Activated T-cell treated with anti-CD3 and anti-CD28 coated beads, Interleukin-2, amount 50 U/mL, for 72 hours (primary cell): Measurements from ENCODE around the gene GSTM3. TPM values are rescaled to one million over a fixed set of nuclear protein-coding genes. Genes with fewer than 3 reads are reported as not detected.
"Not testable (repeated sequence)": the region's sequence is repeated elsewhere in the genome, so short reads cannot be mapped to it uniquely, and the experiment has no call there.

ENCODE experiments used
- ATAC-seq, 2 donors: fragments of 150-1000 bp; cut with Tn5 transposase; replicated peaks in 1 of 2; 2 replicates each; pipeline ENCODE4 v1.10.0; 2021; ENCODE audit warnings: moderate library complexity in 2 of 2, mild to moderate bottlenecking in 1 of 2
- DNase-seq, 2 donors: peaks; one replicate each; pipeline ENCODE4 v3.0.0; 2021 to 2022; ENCODE audit warnings: mixed read lengths in 1 of 2
- H3K27ac Mint-ChIP-seq: one replicate; pipeline ENCODE4 v1.8.0; 2022; ENCODE audit warnings: mild to moderate bottlenecking, moderate library complexity, mixed read lengths
- H3K27me3 Mint-ChIP-seq: one replicate; pipeline ENCODE4 v1.8.0; 2022; ENCODE audit warnings: low read depth, mixed read lengths
- H3K36me3 Mint-ChIP-seq, 2 donors: one replicate each; pipeline ENCODE4 v1.8.0; 2022; ENCODE audit warnings: mixed read lengths in 2 of 2, mild to moderate bottlenecking in 1 of 2; ENCODE audit not compliant: insufficient read depth in 2 of 2
- H3K4me1 Mint-ChIP-seq: one replicate; pipeline ENCODE4 v1.8.0; 2022; ENCODE audit warnings: low read depth, mixed read lengths
- H3K4me3 Mint-ChIP-seq, 2 donors: one replicate each; pipeline ENCODE4 v1.8.0; 2022; ENCODE audit warnings: mild to moderate bottlenecking in 2 of 2, mixed read lengths in 2 of 2, moderate library complexity in 2 of 2
- H3K9me3 Mint-ChIP-seq, 2 donors: one replicate each; pipeline ENCODE4 v1.8.0; 2022; ENCODE audit warnings: mixed read lengths in 2 of 2
- total RNA-seq, 2 donors: library from RNA; stranded (reverse); gene quantifications; one replicate each; pipeline ENCODE4 v1.2.3, GENCODE V29; 2022

GSTM3 gene
- total RNA-seq, 2 donors from 2014 or later: 8.1 to 13.3 TPM

- DNase-seq (no peak), ATAC-seq (no peak)
- no peak overlapping the region for H3K27ac Mint-ChIP-seq
- H3K9me3 Mint-ChIP-seq: no peaks in the 10 kb centered on the region
- peaks cover 8% of the 10 kb centered on the region for H3K27me3 Mint-ChIP-seq
- H3K4me3 Mint-ChIP-seq: no peak overlapping the region
- peaks cover 2% of the 10 kb centered on the region for H3K4me1 Mint-ChIP-seq
- H3K36me3 Mint-ChIP-seq: no peaks in the 10 kb centered on the region
Measured at GRCh38 chr1:109771712-109772657, 31.1 kb upstream of the GSTM3 start.

GRCh38 chr1:109770331-109771095 is 29.7 kb upstream of the GSTM3 start:
- no peak for ATAC-seq
- Mint-ChIP-seq H3K27ac (no peak overlapping the region), H3K27me3 (peaks cover 2% of the 10 kb centered on the region), H3K4me3 (no peak overlapping the region), H3K9me3 (no peaks in the 10 kb centered on the region), H3K4me1 (no peaks in the 10 kb centered on the region), H3K36me3 (no peaks in the 10 kb centered on the region)
- DNase-seq: no peak

DNA sequence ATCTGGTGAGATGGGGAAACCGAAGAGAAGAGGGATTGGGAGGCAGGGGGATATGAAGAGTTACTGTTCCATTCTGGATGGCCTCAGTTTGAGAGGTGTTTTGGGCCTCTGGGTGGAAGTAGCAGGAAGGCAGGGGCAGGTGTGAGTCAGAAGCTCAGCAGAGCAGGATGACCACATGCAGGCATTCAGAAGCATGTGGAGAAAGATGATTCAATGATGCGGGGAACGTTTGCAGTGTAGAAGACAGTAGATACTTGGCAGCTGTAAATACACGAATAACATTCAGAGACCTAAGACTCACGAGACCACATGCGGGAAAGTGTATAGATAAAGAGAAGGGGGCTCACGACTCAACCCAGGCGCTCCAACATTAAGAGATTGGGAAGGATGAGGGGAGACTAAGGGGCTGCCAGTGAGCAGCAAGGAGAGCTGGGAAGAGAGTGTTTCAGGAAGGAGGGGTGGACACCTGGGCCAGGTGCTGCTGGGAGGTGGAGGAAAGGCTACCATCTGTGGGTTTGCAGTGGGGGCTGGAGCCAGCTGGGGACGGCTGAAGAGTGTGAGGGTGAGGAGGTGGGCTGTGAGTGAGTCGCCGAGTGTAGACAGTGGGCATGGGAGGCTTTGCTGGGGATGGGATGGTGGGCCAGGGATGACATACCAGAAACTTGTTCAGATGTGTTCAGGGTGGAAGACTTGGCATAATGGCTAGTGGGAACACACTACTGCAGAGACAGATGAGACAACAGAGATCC is 28.7 kb upstream of the GSTM3 start:
- Mint-ChIP-seq H3K4me1 (no peaks in the 10 kb centered on the region), H3K27me3 (no peaks in the 10 kb centered on the region), H3K27ac (no peak overlapping the region), H3K36me3 (no peaks in the 10 kb centered on the region), H3K9me3 (no peaks in the 10 kb centered on the region), H3K4me3 (no peak overlapping the region)
- DNase-seq: no peak
- ATAC-seq: no peak

DNA sequence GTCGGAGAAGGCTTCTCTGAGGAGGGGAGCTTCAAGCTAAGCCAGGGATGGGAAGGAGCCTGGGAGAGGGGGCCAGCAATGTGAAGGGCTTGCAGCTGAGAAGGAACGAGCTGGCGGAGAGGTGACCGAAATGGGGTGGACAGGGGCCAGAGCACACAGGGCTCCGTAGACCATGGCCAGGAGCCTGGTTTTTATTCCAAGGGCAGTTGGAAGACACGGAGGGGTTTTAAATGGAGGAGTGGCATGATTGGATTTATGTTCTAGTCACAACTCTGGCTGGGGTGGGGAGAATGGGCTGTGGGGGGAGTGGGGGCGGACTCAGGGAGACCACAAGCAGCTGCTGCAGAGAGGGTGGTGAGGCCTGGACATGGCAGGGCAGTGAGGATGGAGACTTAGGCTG is 28.0 kb upstream of the GSTM3 start:
- no peaks in the 10 kb centered on the region for H3K36me3 Mint-ChIP-seq
- H3K27me3 Mint-ChIP-seq: no peaks in the 10 kb centered on the region
- peaks cover 4% of the 10 kb centered on the region for H3K4me1 Mint-ChIP-seq
- no peaks in the 10 kb centered on the region for H3K9me3 Mint-ChIP-seq
- ATAC-seq (no peak), DNase-seq (no peak)
- no peak overlapping the region for H3K27ac Mint-ChIP-seq
- H3K4me3 Mint-ChIP-seq: no peak overlapping the region

- Mint-ChIP-seq H3K27ac (no peak overlapping the region), H3K36me3 (no peaks in the 10 kb centered on the region), H3K4me1 (peaks cover 4% of the 10 kb centered on the region), H3K4me3 (no peak overlapping the region), H3K9me3 (no peaks in the 10 kb centered on the region), H3K27me3 (no peaks in the 10 kb centered on the region)
- DNase-seq (no peak), ATAC-seq (no peak)
Measured at GRCh38 chr1:109768335-109768650, 27.5 kb upstream of the GSTM3 start.

- no peak overlapping the region for H3K27ac Mint-ChIP-seq
Measured at GRCh38 chr1:109767637-109768334, 26.9 kb upstream of the GSTM3 start.

GRCh38 chr1:109766991-109767636 is 26.3 kb upstream of the GSTM3 start:
- not testable (repeated sequence) for DNase-seq, H3K36me3 Mint-ChIP-seq, ATAC-seq, H3K27ac Mint-ChIP-seq, H3K4me1 Mint-ChIP-seq, H3K4me3 Mint-ChIP-seq, H3K27me3 Mint-ChIP-seq, H3K9me3 Mint-ChIP-seq

More at GRCh38 chr1:109767637-109768334, 26.9 kb upstream of the GSTM3 start:
- no peak overlapping the region for H3K4me3 Mint-ChIP-seq
- DNase-seq (no peak), ATAC-seq (no peak)
- no peaks in the 10 kb centered on the region for H3K27me3 Mint-ChIP-seq
- H3K36me3 Mint-ChIP-seq: no peaks in the 10 kb centered on the region
- peaks cover 4% of the 10 kb centered on the region for H3K4me1 Mint-ChIP-seq
- no peaks in the 10 kb centered on the region for H3K9me3 Mint-ChIP-seq

DNA sequence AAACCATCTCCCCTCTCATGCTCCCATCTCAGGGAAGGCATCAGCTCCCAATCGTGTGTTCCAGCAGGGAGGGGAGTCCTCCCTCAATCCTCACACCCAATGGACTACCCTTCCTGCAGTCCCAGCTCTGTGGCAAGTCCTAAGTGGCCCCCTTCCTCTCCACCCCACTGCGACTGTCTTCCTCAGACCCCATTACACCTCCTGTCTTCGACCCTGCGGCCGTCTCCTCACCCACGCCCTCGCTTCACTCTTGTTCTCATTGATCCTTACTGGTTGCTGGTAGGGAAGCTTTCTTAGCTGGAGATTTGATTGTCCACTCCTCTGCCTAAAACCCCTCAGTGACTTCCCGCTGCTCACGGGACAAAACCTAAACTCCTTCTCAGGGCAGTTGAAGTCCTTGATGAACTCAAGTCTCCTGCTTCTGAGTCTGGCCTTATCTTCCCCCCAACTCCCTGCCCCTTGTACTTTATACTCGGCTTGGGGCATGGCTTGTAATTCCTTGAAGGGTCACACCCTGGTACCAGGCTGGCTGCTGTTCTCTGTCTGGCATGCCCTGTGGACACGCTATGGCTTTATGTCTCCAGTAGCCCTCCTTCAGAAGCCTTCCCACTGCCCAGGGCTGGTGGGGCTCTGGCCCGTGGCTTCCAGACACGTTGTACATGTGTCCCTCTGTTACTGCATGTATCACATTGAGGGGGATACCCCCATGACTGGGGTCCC is 25.2 kb upstream of the GSTM3 start:
- no peak for DNase-seq
- Mint-ChIP-seq H3K4me3 (no peak overlapping the region), H3K4me1 (peaks cover 4% of the 10 kb centered on the region), H3K9me3 (no peaks in the 10 kb centered on the region), H3K27me3 (no peaks in the 10 kb centered on the region), H3K36me3 (no peaks in the 10 kb centered on the region), H3K27ac (no peak overlapping the region)
- ATAC-seq: no peak

GRCh38 chr1:109765483-109765815 is 24.6 kb upstream of the GSTM3 start:
- ATAC-seq (no peak), DNase-seq (no peak)
- no peaks in the 10 kb centered on the region for H3K27me3 Mint-ChIP-seq
- no peak overlapping the region for H3K4me3 Mint-ChIP-seq
- no peaks in the 10 kb centered on the region for H3K9me3 Mint-ChIP-seq
- H3K27ac Mint-ChIP-seq: no peak overlapping the region
- H3K36me3 Mint-ChIP-seq: no peaks in the 10 kb centered on the region
- peaks cover 4% of the 10 kb centered on the region for H3K4me1 Mint-ChIP-seq

DNA sequence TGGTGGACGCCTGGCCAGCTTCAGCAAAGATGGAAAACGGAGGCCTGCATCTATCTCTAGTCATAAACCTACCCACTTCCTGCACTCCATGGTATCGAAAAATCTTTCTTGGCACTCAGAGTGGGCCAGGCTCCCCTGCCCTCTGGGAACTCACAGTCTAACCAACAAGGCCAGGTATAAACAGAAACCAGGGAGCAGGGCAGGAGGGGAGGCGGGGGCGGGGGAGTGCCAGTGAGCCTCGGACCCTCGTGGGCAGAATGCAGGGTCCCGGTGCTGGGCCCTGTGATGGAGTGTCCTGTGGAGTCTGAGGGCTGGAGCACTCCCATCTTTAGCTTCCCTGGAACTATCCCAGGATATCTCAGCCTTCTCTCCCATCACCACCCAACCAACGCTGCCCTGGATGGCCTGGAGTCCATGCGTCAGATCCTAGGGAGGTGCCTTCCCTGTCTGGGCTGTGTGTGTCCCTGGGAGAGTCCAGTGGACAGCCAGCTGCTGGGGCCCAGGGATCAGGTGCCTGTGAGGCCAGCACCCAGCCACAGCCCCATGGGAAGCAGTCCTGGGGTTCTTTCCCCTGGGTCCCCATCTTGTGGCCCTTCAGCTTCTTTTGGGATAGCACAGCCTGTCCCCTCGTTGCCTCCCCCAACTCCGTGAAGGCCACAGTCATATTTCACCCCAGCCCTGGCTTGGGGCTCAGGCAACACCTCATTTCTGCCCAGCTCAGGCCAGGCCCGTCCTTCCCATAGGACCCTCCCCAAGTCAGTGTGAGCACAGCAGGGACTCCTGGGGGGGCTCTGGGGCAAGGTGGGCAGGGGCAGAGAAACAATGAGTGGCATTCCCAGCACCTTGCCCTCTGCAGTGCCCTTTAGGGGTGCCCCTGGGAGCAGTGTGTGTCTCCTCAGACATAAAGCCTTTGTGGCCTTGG is 24.0 kb upstream of the GSTM3 start:
- H3K4me3 Mint-ChIP-seq: no peak overlapping the region
- H3K9me3 Mint-ChIP-seq: no peaks in the 10 kb centered on the region
- ATAC-seq: no peak

DNA sequence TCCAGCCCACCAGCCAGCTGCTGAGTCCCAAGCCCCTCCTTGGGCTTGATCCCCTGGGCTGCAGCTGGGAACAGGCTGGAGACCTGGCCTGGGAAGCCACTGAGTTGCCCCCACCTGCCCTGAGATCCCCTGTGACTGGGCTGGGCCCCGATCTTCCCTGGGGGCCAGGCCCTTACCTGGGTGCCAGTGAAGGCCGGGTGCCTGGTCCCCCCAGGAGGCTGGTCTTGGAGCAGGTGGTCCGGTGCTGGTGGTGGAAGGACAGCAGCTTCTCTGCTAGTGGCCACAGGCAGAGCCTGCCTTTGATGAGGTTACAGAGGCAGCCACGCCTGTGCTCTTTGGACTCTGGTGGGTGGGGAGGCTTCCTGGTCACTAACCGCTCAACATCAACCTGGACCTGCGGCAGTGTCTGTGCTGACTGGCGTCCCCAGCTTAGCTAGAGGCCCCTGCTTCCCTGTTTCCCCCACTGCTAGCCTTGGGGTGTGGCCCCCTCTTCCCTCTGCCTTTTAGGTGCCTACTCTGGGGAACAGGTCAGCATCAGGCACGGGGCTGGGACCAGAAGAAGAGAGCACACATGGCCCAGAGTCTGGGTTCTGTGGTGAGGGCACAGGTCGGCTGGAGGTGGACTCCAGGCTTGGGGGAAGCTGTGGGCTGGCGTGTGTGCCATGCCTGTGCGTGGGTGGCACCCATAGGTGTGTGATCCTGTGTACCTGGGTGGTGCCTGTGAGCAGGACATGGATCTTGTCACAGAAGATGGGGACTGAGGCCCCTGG is 23.0 kb upstream of the GSTM3 start, which contains the start of gene EPS8L3:
EPS8L3 (minus strand) TSS at position 278 of the 770 bp plus-strand sequence. CDS start 2,174 bp downstream, outside the sequence.
- H3K4me1 Mint-ChIP-seq: peaks cover 4% of the 10 kb centered on the region
- no peaks in the 10 kb centered on the region for H3K27me3 Mint-ChIP-seq
- H3K36me3 Mint-ChIP-seq: no peaks in the 10 kb centered on the region
- no peak within 1 kb of the TSS for H3K27ac Mint-ChIP-seq
- no peaks in the 10 kb centered on the region for H3K9me3 Mint-ChIP-seq
- H3K4me3 Mint-ChIP-seq: no peak within 1 kb of the TSS
- no peak for DNase-seq
- no peak for ATAC-seq

More for the DNA sequence above, 24.0 kb upstream of the GSTM3 start:
- DNase-seq: no peak
- peaks cover 4% of the 10 kb centered on the region for H3K4me1 Mint-ChIP-seq
- no peak overlapping the region for H3K27ac Mint-ChIP-seq
- no peaks in the 10 kb centered on the region for H3K36me3 Mint-ChIP-seq
- H3K27me3 Mint-ChIP-seq: no peaks in the 10 kb centered on the region
